ENCODE results near the gene RGMB. TPM values are rescaled to one million over a fixed set of nuclear protein-coding genes. Genes with fewer than 3 reads are reported as not detected.

RGMB gene
- polyA plus RNA-seq, 12 donors = 46.1 to 91.6 (median 57.4) TPM; not detected in 1

DNA sequence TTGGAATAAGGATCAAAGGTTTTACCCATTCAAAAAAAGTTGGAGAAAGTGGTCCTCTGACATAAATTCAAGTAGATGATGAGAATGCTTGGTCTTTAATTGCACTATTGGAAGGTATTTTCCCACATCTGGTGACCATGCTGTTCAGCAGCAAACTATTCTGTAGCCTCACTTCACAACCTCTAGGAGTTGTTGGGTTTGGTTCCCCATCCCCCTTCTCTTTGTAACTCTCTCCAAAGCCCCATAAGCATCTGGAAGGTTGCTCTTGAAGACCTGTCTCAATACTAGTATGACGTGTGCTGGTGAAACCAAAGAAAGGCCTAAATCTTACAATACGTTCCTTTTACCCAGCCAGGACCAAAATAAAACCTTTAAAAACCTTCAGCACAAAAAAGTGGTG is 8.5 kb downstream of the RGMB start:
- DNase-seq = no peak

GRCh38 chr5:98783051-98783649 is 9.7 kb downstream of the RGMB start:
- DNase-seq = no peak

DNA sequence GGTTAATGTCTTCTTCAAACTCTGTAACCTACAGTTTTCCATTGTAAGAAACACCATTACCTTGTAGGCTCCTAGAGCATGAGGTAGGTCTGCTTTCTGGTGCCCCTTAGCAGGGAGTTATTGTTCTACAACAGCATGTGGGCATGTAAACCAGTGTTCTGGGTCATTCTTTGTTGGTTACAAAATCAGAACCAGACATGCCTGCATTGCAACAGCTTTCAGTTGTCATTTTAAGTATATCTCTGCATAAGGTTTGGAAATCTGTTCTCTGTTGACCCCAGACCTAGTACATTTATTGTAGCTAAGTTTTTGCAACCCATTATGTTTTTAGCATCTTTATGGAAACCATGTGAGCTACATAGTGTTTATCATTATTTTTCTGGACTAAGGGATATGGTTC is 10.9 kb downstream of the RGMB start:
- no peak for DNase-seq

DNA sequence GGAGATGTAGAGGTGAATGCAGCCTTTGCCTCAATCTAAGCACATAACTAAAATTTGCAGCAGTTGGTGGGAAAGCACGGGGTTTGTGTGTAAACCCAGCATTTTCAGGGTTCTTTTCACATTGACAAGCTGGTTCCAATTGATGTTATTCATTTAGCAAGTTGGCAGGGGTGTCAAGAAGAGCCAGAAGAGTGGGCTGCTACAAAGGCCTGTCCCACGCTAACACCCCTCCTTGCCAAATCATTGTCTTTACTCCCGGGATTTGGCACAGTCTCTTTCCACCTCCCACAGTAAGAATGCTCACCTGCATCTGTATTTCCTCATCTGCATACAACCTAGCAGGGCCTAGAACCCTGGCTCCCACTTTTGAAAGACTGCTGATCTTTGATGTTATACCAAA is 11.8 kb downstream of the RGMB start:
- no peak for DNase-seq

- DNase-seq = no peak
Observed at GRCh38 chr5:98786191-98786853, 12.9 kb downstream of the RGMB start.

DNA sequence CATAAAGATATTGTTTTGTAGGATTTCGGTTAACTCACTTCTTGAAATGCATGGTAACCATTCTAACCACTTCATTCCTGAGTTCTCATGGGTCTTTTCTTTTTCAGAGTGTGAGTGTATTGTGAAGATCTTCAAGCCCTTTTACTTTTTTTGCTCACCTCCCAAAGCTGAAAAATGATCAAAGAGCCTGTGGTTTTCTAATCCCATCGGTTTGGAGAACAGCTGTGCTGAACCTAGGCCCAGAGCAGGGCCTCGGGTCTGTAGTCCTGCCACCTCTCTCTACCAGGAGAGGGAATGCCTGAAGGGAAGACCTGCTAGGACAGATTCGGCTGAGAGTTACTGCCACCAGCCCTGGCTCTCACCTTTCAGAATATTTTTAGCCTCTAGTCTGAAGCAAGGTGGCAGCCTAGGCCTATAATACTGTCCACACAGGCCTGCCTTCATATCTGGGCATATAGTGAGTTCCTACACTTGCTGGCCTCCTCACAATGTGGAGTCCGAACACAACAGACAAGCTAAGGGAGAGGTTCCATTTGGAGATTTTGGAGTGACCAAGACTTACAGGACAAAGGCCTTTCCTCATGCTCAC is 13.8 kb downstream of the RGMB start:
- DNase-seq = no peak

- no peak for DNase-seq
Observed at GRCh38 chr5:98789029-98789428, 15.6 kb downstream of the RGMB start.

GRCh38 chr5:98791001-98791519 is 17.6 kb downstream of the RGMB start:
- no peak for DNase-seq

DNA sequence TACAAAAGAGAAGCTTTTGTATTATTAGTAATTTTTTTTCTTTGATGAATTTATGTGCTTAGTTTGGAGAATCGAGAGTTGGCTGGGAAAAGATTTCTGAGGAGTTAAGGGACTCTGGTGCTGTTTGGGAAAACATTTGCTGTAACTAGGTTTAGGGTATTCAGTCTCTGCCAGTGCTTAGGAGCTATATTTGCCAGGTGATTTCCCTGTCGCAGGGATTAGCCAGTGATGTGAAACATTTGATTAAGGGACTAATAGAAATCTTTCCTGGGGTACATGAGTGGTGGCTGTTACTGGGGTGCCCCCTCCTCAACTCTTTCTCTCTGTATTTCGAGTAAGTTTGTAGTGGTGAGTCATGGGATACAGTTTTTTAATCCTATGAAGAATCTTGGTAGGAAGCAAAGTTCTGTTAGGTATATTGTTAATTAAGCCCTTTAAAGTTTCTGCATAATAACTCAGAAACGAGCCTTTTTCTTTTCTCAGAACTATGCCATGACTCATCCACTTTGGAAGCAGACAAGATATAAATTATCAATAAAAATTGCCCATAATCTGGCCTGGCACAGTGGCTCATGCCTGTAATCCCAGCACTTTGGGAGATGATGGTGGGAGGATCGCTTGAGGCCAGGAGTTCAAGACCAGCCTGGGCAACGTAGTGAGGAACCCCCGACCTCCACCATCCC is 18.6 kb downstream of the RGMB start:
- DNase-seq = no peak

DNA sequence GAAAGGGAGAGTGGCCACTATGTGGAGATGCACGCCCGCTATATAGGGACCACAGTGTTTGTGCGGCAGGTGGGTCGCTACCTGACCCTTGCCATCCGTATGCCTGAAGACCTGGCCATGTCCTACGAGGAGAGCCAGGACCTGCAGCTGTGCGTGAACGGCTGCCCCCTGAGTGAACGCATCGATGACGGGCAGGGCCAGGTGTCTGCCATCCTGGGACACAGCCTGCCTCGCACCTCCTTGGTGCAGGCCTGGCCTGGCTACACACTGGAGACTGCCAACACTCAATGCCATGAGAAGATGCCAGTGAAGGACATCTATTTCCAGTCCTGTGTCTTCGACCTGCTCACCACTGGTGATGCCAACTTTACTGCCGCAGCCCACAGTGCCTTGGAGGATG is 19.8 kb downstream of the RGMB start:
- no peak for DNase-seq

- DNase-seq = no peak
Observed at GRCh38 chr5:98794001-98794400, 20.5 kb downstream of the RGMB start.

GRCh38 chr5:98794414-98795080 is 21.1 kb downstream of the RGMB start:
- no peak for DNase-seq

- no peak for DNase-seq
Observed at GRCh38 chr5:98795243-98795642, 21.8 kb downstream of the RGMB start.

GRCh38 chr5:98796197-98796972 is 22.9 kb downstream of the RGMB start:
- DNase-seq = no peak

- DNase-seq = no peak
Observed at GRCh38 chr5:98798371-98798770, 24.9 kb downstream of the RGMB start.

DNA sequence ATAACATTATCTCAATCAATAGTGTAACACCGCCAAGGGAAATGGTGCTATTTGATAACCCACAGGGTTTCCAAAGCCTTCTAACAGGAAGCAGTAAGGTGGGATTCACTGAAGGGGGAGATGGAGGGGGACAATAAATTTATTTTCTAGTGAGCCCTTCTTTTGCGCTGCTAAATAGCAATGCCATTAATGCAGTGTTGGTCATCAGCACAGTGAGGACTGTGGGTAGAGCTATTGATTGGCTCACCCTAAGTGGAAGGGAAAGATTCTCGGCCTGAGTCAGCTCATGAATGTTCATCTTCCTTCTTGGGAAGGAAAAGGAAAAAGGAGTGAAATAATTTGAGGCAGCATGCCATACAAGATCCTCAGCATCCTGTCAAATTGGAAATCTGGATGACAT is 25.4 kb downstream of the RGMB start:
- no peak for DNase-seq

DNA sequence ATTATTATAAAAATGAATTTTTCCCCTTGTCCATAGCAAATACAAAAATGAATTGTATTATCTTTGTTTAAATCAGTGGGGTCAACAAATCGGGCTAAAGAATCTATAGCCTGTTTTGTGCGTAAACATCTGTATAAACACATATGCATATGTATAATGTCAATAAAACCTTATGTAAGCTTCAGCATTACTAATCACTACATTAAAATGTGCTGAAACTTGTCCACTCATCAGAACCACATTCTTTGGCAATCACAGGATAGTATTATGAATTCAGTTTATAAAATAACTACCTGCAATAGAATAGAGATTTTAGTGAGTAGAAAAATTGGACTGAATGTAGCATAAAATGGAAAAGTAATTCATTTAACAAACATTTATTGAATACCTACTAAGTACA is 30.6 kb downstream of the RGMB start:
- no peak for DNase-seq

DNA sequence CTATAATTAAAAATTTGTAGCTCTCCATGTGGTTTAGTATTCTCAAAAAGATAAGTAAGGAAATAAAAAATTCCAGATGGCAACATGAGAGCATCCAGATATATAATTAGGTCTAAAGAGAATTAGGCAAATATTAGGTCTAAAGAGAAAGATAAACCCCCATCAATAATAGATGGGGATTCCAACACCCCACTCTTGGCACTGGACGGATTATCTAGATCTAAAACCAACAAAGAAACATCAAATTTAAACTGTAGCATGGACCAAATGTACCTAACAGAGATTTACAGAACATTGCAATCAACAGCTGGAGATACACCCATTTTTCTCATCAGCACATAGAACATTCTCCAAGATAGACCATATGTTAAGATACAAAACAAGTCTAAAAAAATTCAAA is 31.6 kb downstream of the RGMB start:
- no peak for DNase-seq

GRCh38 chr5:98807806-98808205 is 34.3 kb downstream of the RGMB start:
- no peak for DNase-seq

GRCh38 chr5:98810206-98810605 is 36.7 kb downstream of the RGMB start:
- no peak for DNase-seq

DNA sequence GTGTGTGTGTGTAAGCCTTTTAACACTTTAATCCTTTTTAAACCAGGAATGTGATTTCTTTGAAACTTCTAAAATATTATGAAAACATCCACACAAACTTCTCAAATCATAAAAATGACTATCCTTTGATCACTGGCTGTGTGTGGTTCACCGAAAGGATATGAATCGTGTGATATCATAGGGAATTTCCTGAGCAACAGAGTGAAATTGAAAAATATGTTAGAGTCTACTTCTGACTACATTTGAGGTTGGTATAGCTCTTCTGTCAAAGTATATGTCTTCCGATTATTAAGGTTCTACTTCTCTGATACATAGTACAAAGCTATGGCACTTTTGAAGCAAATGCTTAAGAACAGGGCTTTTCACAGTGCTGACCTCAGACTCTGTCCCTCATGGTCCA is 40.3 kb downstream of the RGMB start:
- DNase-seq = no peak
